T-helper 17 cell (primary cell): Measurements from ENCODE around the gene TECTB. TPM values are rescaled to one million over a fixed set of nuclear protein-coding genes. Genes with fewer than 3 reads are reported as not detected.

Experiments used
- ATAC-seq: fragments of 150-1000 bp; cut with Tn5 transposase; 2 replicates; pipeline ENCODE4 v1.10.0; 2021; ENCODE audit warnings: mild to moderate bottlenecking, moderate library complexity
- DNase-seq, 3 donors: peaks; one replicate each; pipeline versions ENCODE4 v3.0.0 to v3.0.0-alpha.2; 2020 to 2021
- H3K9me3 ChIP-seq: one replicate; pipeline ENCODE4 v1.7.0; 2013; ENCODE audit warnings: low read length, mild to moderate bottlenecking; ENCODE audit not compliant: control insufficient read depth, poor library complexity, severe bottlenecking
- H3K27ac Mint-ChIP-seq: one replicate; pipeline ENCODE4 v1.8.0; 2022; ENCODE audit warnings: mild to moderate bottlenecking, moderate library complexity, mixed read lengths
- H3K27me3 Mint-ChIP-seq: one replicate; pipeline ENCODE4 v1.8.0; 2022; ENCODE audit warnings: mixed read lengths
- H3K36me3 Mint-ChIP-seq: one replicate; pipeline ENCODE4 v1.8.0; 2022; ENCODE audit warnings: low read depth, mixed read lengths
- H3K4me1 Mint-ChIP-seq: one replicate; pipeline ENCODE4 v1.8.0; 2022; ENCODE audit warnings: mild to moderate bottlenecking, mixed read lengths
- H3K4me3 Mint-ChIP-seq: one replicate; pipeline ENCODE4 v1.8.0; 2022; ENCODE audit warnings: mild to moderate bottlenecking, moderate library complexity, mixed read lengths
- total RNA-seq, 4 donors: library from RNA in 2 of 4; stranded (reverse) in 2 of 4; gene quantifications; one replicate each; pipeline ENCODE4 v1.2.3 and lab custom pipeline; 2022 to 2026

Gene TECTB
- total RNA-seq, 2 donors from 2014 or later: not detected

- Mint-ChIP-seq H3K36me3 (no peaks in the 10 kb centered on the region), H3K27me3 (peaks cover 7% of the 10 kb centered on the region), H3K4me1 (peaks cover 3% of the 10 kb centered on the region), H3K27ac (no peak overlapping the region), H3K4me3 (no peak overlapping the region)
- no peaks in the 10 kb centered on the region for H3K9me3 ChIP-seq
- DNase-seq (no peak), ATAC-seq (no peak)
Measured at GRCh38 chr10:112347709-112348671, 64.8 kb downstream of the TECTB start.

GRCh38 chr10:112348759-112349158, 65.6 kb downstream of the TECTB start:
- no peaks in the 10 kb centered on the region for H3K36me3 Mint-ChIP-seq
- H3K4me3 Mint-ChIP-seq: no peak overlapping the region

GRCh38 chr10:112349521-112350085, 66.4 kb downstream of the TECTB start:
- Mint-ChIP-seq H3K4me3 (no peak overlapping the region), H3K4me1 (peaks cover 3% of the 10 kb centered on the region), H3K27ac (no peak overlapping the region), H3K27me3 (peaks cover 7% of the 10 kb centered on the region), H3K36me3 (no peaks in the 10 kb centered on the region)
- H3K9me3 ChIP-seq: no peaks in the 10 kb centered on the region
- DNase-seq: no peak
- no peak for ATAC-seq

More at GRCh38 chr10:112348759-112349158, 65.6 kb downstream of the TECTB start:
- DNase-seq (no peak), ATAC-seq (no peak)
- Mint-ChIP-seq H3K4me1 (peaks cover 3% of the 10 kb centered on the region), H3K27ac (no peak overlapping the region), H3K27me3 (peaks cover 7% of the 10 kb centered on the region)
- H3K9me3 ChIP-seq: no peaks in the 10 kb centered on the region

GRCh38 chr10:112351146-112351545, 67.9 kb downstream of the TECTB start:
- Mint-ChIP-seq H3K27me3 (no peaks in the 10 kb centered on the region), H3K4me1 (no peaks in the 10 kb centered on the region), H3K4me3 (no peak overlapping the region), H3K27ac (no peak overlapping the region), H3K36me3 (no peaks in the 10 kb centered on the region)
- DNase-seq (no peak), ATAC-seq (no peak)
- no peaks in the 10 kb centered on the region for H3K9me3 ChIP-seq

GRCh38 chr10:112352044-112352443, 68.8 kb downstream of the TECTB start:
- H3K36me3 Mint-ChIP-seq: no peaks in the 10 kb centered on the region
- no peak overlapping the region for H3K4me3 Mint-ChIP-seq
- H3K27ac Mint-ChIP-seq: no peak overlapping the region
- no peaks in the 10 kb centered on the region for H3K9me3 ChIP-seq
- no peaks in the 10 kb centered on the region for H3K4me1 Mint-ChIP-seq
- ATAC-seq (no peak), DNase-seq (no peak)
- no peaks in the 10 kb centered on the region for H3K27me3 Mint-ChIP-seq

- H3K27ac Mint-ChIP-seq: no peak overlapping the region
- DNase-seq (no peak), ATAC-seq (no peak)
- no peaks in the 10 kb centered on the region for H3K4me1 Mint-ChIP-seq
- no peaks in the 10 kb centered on the region for H3K36me3 Mint-ChIP-seq
- H3K27me3 Mint-ChIP-seq: no peaks in the 10 kb centered on the region
- no peaks in the 10 kb centered on the region for H3K9me3 ChIP-seq
- H3K4me3 Mint-ChIP-seq: no peak overlapping the region
Measured at GRCh38 chr10:112353046-112353445, 69.8 kb downstream of the TECTB start.

Other genes starting within 250 kb of the TECTB start
- 1 to 10 TPM; 3.2 to 4.9 TPM for gene GPAM, start 99.6 kb upstream of the TECTB start, total RNA-seq
- 10 to 100 TPM; 35.4 to 44.2 TPM for gene ACSL5, start 90.7 kb downstream of the TECTB start, total RNA-seq
- 10 to 100 TPM; 32.4 to 36.2 TPM for gene ZDHHC6, start 163.5 kb downstream of the TECTB start, total RNA-seq
- gene VTI1A, start 163.8 kb downstream of the TECTB start, total RNA-seq: 10 to 100 TPM; 58.8 to 65.0 TPM